ENCODE measurements around the gene PPARD. TPM values are rescaled to one million over a fixed set of nuclear protein-coding genes. Genes with fewer than 3 reads are reported as not detected.

Gene PPARD
- total and polyA plus RNA-seq, 2 of the 13 experiments (the other 11 are each of a cell fraction or from before 2014, with no cell fraction given), result 6.1 to 13.3 TPM

DNA sequence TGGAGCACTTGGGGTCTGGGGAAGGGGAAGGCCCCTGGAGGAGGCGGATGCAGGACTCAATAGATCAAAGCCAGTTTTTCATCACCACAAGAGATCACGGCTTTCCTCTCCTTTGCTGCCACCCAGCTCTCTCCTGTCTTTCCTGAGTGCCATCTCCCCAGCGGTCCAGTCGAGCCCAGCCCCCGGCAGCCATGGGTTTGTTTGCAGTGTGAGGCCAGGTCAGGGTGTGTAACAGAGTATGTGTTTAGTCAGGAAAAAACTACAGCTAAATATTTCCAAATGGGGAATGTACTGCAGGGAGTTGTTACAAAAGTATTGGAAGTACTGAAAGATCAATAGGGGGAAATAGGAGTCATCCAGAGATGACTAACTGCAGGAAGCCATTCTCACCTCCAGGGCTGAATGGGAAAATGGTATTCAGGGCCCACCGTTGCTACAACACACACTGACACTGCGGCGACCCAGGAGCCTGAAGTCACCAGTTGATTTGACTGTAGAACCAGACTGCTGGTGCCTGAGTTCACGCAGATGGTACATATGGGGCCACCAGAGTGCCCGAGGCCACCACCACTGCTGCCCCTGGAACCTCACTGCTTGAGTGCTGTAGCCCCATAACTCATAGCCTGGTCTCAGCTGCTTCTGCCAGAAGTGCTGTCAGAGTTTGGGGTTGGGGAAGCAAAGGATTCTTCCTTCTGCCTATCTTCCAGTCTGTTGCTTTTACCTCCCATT is 86.2 kb downstream of the PPARD start (continued):
- no peak for TF ChIP-seq ZNF354B (CRISPR knock-in tag; IDR thresholded peaks at IDR 0.05)
- TF ChIP-seq, protein P1, sequence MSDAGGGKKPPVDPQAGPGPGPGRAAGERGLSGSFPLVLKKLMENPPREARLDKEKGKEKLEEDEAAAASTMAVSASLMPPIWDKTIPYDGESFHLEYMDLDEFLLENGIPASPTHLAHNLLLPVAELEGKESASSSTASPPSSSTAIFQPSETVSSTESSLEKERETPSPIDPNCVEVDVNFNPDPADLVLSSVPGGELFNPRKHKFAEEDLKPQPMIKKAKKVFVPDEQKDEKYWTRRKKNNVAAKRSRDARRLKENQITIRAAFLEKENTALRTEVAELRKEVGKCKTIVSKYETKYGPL (CRISPR knock-in tag; IDR thresholded peaks at IDR 0.05), result no peak
- TF ChIP-seq IKZF4 (CRISPR knock-in tag; IDR thresholded peaks at IDR 0.05; ENCODE audit: borderline replicate concordance, low read depth, not compliant biosample characterization), result no peak
- TF ChIP-seq ZNF782 (CRISPR knock-in tag; IDR thresholded peaks at IDR 0.05; ENCODE audit: borderline replicate concordance), result 0 out of 2 replicates have a peak, but pooled peaks have one; percentile 24
- TF ChIP-seq ZNF652 (CRISPR knock-in tag; IDR thresholded peaks at IDR 0.05; ENCODE audit: borderline replicate concordance, low read depth), result no peak
- TF ChIP-seq, protein P2, sequence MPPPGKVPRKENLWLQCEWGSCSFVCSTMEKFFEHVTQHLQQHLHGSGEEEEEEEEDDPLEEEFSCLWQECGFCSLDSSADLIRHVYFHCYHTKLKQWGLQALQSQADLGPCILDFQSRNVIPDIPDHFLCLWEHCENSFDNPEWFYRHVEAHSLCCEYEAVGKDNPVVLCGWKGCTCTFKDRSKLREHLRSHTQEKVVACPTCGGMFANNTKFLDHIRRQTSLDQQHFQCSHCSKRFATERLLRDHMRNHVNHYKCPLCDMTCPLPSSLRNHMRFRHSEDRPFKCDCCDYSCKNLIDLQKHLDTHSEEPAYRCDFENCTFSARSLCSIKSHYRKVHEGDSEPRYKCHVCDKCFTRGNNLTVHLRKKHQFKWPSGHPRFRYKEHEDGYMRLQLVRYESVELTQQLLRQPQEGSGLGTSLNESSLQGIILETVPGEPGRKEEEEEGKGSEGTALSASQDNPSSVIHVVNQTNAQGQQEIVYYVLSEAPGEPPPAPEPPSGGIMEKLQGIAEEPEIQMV (CRISPR knock-in tag; IDR thresholded peaks at IDR 0.05; ENCODE audit: low read depth), result no peak
- TF ChIP-seq, protein P3, sequence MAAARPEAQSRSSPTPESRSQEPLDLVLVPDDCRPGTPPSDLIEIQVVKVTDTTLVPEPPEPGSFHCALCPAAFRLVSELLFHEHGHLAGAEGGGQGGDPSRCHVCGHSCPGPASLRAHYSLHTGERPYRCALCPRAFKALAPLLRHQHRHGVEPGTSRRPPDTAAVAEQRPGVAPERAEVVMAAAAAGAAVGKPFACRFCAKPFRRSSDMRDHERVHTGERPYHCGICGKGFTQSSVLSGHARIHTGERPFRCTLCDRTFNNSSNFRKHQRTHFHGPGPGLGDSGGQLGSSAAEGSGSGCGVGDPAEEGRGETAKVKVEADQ (CRISPR knock-in tag; IDR thresholded peaks at IDR 0.05; ENCODE audit: borderline replicate concordance), result no peak
- no peak for TF ChIP-seq NRL (CRISPR knock-in tag; IDR thresholded peaks at IDR 0.05; ENCODE audit: borderline replicate concordance)
- no peak for TF ChIP-seq ZNF224 (CRISPR knock-in tag; IDR thresholded peaks at IDR 0.05)
- TF ChIP-seq MAFK (conservative IDR thresholded peaks at IDR 0.05 in 1 of 2, IDR thresholded peaks at IDR 0.05 in 1 of 2; ENCODE audit: low read length in 2 of 2), result peak; percentile 30 to 45; a peak in 2 of 4 replicates
- TF ChIP-seq CSRNP2 (CRISPR knock-in tag; conservative IDR thresholded peaks at IDR 0.05; ENCODE audit: low read depth), result no peak
- 0 out of 2 replicates have a peak, but pooled peaks have one; percentile 23 for TF ChIP-seq ZNF605 (CRISPR knock-in tag; IDR thresholded peaks at IDR 0.05)
- TF ChIP-seq MTA3 (CRISPR knock-in tag; IDR thresholded peaks at IDR 0.05), result no peak
- TF ChIP-seq, protein P4, sequence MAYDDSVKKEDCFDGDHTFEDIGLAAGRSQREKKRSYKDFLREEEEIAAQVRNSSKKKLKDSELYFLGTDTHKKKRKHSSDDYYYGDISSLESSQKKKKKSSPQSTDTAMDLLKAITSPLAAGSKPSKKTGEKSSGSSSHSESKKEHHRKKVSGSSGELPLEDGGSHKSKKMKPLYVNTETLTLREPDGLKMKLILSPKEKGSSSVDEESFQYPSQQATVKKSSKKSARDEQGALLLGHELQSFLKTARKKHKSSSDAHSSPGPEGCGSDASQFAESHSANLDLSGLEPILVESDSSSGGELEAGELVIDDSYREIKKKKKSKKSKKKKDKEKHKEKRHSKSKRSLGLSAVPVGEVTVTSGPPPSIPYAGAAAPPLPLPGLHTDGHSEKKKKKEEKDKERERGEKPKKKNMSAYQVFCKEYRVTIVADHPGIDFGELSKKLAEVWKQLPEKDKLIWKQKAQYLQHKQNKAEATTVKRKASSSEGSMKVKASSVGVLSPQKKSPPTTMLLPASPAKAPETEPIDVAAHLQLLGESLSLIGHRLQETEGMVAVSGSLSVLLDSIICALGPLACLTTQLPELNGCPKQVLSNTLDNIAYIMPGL (CRISPR knock-in tag; IDR thresholded peaks at IDR 0.05; ENCODE audit: borderline replicate concordance in 1 of 2, low read depth in 1 of 2), result no peak
- no peak for TF ChIP-seq ZNF234 (CRISPR knock-in tag; conservative IDR thresholded peaks at IDR 0.05)
- 0 out of 2 replicates have a peak, but pooled peaks have one; percentile 48 for TF ChIP-seq ZNF543 (CRISPR knock-in tag; IDR thresholded peaks at IDR 0.05)
- no peak; the same call in 1 of the 2 replicates for TF ChIP-seq NR2C2 (CRISPR knock-in tag; IDR thresholded peaks at IDR 0.05; ENCODE audit: borderline replicate concordance)
- no peak for TF ChIP-seq ZBTB38 (CRISPR knock-in tag; IDR thresholded peaks at IDR 0.05)
- no peak for TF ChIP-seq ZNF746 (CRISPR knock-in tag; IDR thresholded peaks at IDR 0.05)
- no peak for TF ChIP-seq POLR2AphosphoS5 (IDR thresholded peaks at IDR 0.05; ENCODE audit: low read depth, low read length)
- TF ChIP-seq RXRB (CRISPR knock-in tag; IDR thresholded peaks at IDR 0.05; ENCODE audit: borderline replicate concordance), result peak; percentile 85

Measured in HepG2 (cell line).